HL-60 (cell line): Measurements from ENCODE around the gene EPHA6.

ENCODE experiments used
- GABPA ChIP-seq: IDR thresholded peaks from 2 replicates; pipeline ENCODE4 v1.6.1; 2012; ENCODE audit warnings: low read depth
- POLR2AphosphoS5 ChIP-seq: IDR thresholded peaks from 2 replicates; pipeline ENCODE4 v1.6.1; 2012; ENCODE audit warnings: low read depth
- TF ChIP-seq, protein P1 (sequence below): IDR thresholded peaks from one replicate; pipeline ENCODE4 v1.5.1; 2011; ENCODE audit warnings: low read length, control low read depth, inconsistent platforms; ENCODE audit not compliant: insufficient read depth
- TF ChIP-seq, protein P2 (sequence below): IDR thresholded peaks from 2 replicates; pipeline ENCODE4 v1.6.1; 2012; ENCODE audit warnings: low read depth; ENCODE audit not compliant: insufficient replicate concordance

DNA sequence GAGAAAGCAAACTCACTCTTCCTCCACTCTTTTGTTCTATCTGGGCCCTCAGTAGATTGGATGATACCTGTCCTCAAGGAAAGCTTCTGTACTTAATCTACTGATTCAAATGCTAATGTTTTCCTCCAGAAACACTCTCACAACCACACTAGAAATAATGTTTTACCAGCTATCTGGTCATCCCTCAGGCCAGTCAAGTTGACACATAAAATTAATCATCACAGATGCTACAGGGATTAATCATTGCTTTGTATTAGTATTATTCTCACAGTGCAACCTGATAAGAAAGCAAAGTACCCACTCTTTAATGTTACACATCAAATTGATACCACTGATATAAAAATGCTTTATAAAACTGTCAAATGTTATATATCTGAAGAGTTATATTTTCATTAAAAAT, 897.3 kb downstream of the EPHA6 start:
- TF ChIP-seq GABPA (no peak), POLR2AphosphoS5 (no peak)
- TF ChIP-seq, protein P1, sequence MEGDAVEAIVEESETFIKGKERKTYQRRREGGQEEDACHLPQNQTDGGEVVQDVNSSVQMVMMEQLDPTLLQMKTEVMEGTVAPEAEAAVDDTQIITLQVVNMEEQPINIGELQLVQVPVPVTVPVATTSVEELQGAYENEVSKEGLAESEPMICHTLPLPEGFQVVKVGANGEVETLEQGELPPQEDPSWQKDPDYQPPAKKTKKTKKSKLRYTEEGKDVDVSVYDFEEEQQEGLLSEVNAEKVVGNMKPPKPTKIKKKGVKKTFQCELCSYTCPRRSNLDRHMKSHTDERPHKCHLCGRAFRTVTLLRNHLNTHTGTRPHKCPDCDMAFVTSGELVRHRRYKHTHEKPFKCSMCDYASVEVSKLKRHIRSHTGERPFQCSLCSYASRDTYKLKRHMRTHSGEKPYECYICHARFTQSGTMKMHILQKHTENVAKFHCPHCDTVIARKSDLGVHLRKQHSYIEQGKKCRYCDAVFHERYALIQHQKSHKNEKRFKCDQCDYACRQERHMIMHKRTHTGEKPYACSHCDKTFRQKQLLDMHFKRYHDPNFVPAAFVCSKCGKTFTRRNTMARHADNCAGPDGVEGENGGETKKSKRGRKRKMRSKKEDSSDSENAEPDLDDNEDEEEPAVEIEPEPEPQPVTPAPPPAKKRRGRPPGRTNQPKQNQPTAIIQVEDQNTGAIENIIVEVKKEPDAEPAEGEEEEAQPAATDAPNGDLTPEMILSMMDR: no peak
- TF ChIP-seq, protein P2, sequence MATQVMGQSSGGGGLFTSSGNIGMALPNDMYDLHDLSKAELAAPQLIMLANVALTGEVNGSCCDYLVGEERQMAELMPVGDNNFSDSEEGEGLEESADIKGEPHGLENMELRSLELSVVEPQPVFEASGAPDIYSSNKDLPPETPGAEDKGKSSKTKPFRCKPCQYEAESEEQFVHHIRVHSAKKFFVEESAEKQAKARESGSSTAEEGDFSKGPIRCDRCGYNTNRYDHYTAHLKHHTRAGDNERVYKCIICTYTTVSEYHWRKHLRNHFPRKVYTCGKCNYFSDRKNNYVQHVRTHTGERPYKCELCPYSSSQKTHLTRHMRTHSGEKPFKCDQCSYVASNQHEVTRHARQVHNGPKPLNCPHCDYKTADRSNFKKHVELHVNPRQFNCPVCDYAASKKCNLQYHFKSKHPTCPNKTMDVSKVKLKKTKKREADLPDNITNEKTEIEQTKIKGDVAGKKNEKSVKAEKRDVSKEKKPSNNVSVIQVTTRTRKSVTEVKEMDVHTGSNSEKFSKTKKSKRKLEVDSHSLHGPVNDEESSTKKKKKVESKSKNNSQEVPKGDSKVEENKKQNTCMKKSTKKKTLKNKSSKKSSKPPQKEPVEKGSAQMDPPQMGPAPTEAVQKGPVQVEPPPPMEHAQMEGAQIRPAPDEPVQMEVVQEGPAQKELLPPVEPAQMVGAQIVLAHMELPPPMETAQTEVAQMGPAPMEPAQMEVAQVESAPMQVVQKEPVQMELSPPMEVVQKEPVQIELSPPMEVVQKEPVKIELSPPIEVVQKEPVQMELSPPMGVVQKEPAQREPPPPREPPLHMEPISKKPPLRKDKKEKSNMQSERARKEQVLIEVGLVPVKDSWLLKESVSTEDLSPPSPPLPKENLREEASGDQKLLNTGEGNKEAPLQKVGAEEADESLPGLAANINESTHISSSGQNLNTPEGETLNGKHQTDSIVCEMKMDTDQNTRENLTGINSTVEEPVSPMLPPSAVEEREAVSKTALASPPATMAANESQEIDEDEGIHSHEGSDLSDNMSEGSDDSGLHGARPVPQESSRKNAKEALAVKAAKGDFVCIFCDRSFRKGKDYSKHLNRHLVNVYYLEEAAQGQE: no peak
